CD14-positive monocyte (primary cell): Measurements from ENCODE around the gene GBA3. TPM values are rescaled to one million over a fixed set of nuclear protein-coding genes. Genes with fewer than 3 reads are reported as not detected.

ENCODE experiments used
- DNase-seq, 3 donors: peaks; one replicate each; pipeline ENCODE4 v3.0.0-alpha.2; 2011 to 2022
- H2AFZ ChIP-seq: 2 replicates; pipeline ENCODE4 v1.6.0; 2012; ENCODE audit warnings: mild to moderate bottlenecking, low read depth, low read length, inconsistent platforms; ENCODE audit not compliant: insufficient read depth, poor library complexity, severe bottlenecking
- H3K27ac ChIP-seq, 2 donors: 1 replicate in 1 of 2; 2 replicates in 1 of 2; pipeline ENCODE4 v1.5.1; 2012 to 2013; ENCODE audit warnings: low read length in 2 of 2, control low read depth in 1 of 2, inconsistent platforms in 1 of 2, low read depth in 1 of 2, mild to moderate bottlenecking in 1 of 2
- H3K27me3 ChIP-seq, 2 donors: one replicate each; pipeline versions ENCODE4 v1.6.0 to v1.6.1; 2011 to 2013; ENCODE audit warnings: low read length in 2 of 2; ENCODE audit not compliant: control insufficient read depth in 2 of 2, insufficient read depth in 2 of 2
- H3K36me3 ChIP-seq, 2 donors: replicated peaks in 1 of 2; 1 replicate in 1 of 2; 2 replicates in 1 of 2; pipeline versions ENCODE4 v1.5.1 to v1.6.1; 2012 to 2013; ENCODE audit warnings: low read length in 2 of 2, control low read depth in 1 of 2, inconsistent platforms in 1 of 2, mild to moderate bottlenecking in 1 of 2; ENCODE audit not compliant: insufficient read depth in 2 of 2, control insufficient read depth in 1 of 2
- H3K4me1 ChIP-seq, 2 donors: 1 replicate in 1 of 2; 2 replicates in 1 of 2; pipeline versions ENCODE4 v1.5.1 to v1.6.1; 2012 to 2013; ENCODE audit warnings: low read length in 2 of 2, control low read depth in 1 of 2, inconsistent platforms in 1 of 2, mild to moderate bottlenecking in 1 of 2, moderate library complexity in 1 of 2; ENCODE audit not compliant: insufficient read depth in 2 of 2, control insufficient read depth in 1 of 2
- H3K4me2 ChIP-seq: replicated peaks from 2 replicates; pipeline ENCODE3; 2012; ENCODE audit warnings: low read length, moderate library complexity, mild to moderate bottlenecking; ENCODE audit not compliant: poor library complexity, severe bottlenecking; ENCODE audit errors: extremely low read depth
- H3K4me3 ChIP-seq, 3 experiments: fragments of 200-600 bp in 1 of 3; sonication (generic) in 1 of 3; replicated peaks in 1 of 3; 1 replicate in 2 of 3; 2 replicates in 1 of 3; pipeline ENCODE4 v1.5.1; 2011 to 2013; ENCODE audit warnings: low read length in 3 of 3, mild to moderate bottlenecking in 3 of 3, control low read depth in 2 of 3, low read depth in 2 of 3, inconsistent platforms in 1 of 3, moderate library complexity in 1 of 3
- H3K79me2 ChIP-seq: 2 replicates; pipeline ENCODE4 v1.6.0; 2012; ENCODE audit warnings: mild to moderate bottlenecking, control low read depth, inconsistent platforms, low read length, moderate library complexity; ENCODE audit not compliant: insufficient read depth
- H3K9ac ChIP-seq: 2 replicates; pipeline ENCODE4 v1.6.0; 2017; ENCODE audit warnings: low read length, mild to moderate bottlenecking; ENCODE audit not compliant: insufficient read depth, poor library complexity, severe bottlenecking
- H3K9me3 ChIP-seq, 2 donors: replicated peaks in 1 of 2; 1 replicate in 1 of 2; 2 replicates in 1 of 2; pipeline versions ENCODE4 v1.5.1 to v1.6.1; 2012 to 2013; ENCODE audit warnings: low read length in 2 of 2, control low read depth in 1 of 2; ENCODE audit not compliant: control insufficient read depth in 1 of 2, insufficient read depth in 1 of 2
- H4K20me1 ChIP-seq: 2 replicates; pipeline ENCODE4 v1.6.0; 2012; ENCODE audit warnings: mild to moderate bottlenecking, low read length, control low read depth, moderate library complexity; ENCODE audit not compliant: insufficient read depth
- H3K27ac Mint-ChIP-seq, 7 donors: one replicate each; pipeline ENCODE4 v1.8.0; 2020; ENCODE audit warnings: mild to moderate bottlenecking in 7 of 7, mixed read lengths in 7 of 7, moderate library complexity in 6 of 7, inconsistent platforms in 2 of 7
- H3K27me3 Mint-ChIP-seq, 3 donors: one replicate each; pipeline ENCODE4 v1.8.0; 2021 to 2022; ENCODE audit warnings: low read depth in 3 of 3, mild to moderate bottlenecking in 3 of 3, mixed read lengths in 3 of 3, moderate library complexity in 3 of 3, inconsistent platforms in 1 of 3
- H3K36me3 Mint-ChIP-seq, 2 donors: one replicate each; pipeline ENCODE4 v1.8.0; 2020; ENCODE audit warnings: mixed read lengths in 2 of 2, inconsistent platforms in 1 of 2, mild to moderate bottlenecking in 1 of 2
- H3K4me1 Mint-ChIP-seq: one replicate; pipeline ENCODE4 v1.8.0; 2020; ENCODE audit warnings: mild to moderate bottlenecking, mixed read lengths
- H3K4me3 Mint-ChIP-seq, 2 donors: one replicate each; pipeline ENCODE4 v1.8.0; 2020; ENCODE audit warnings: mild to moderate bottlenecking in 2 of 2, mixed read lengths in 2 of 2, moderate library complexity in 1 of 2
- H3K9me3 Mint-ChIP-seq, 7 donors: one replicate each; pipeline ENCODE4 v1.8.0; 2020 to 2022; ENCODE audit warnings: mixed read lengths in 7 of 7, mild to moderate bottlenecking in 6 of 7, moderate library complexity in 6 of 7, inconsistent platforms in 2 of 7
- CTCF ChIP-seq: fragments of 200-600 bp; IDR thresholded peaks from one replicate; pipeline ENCODE4 v1.8.0; 2022; ENCODE audit warnings: antibody characterized with exemption, mild to moderate bottlenecking
- WGBS: methylation state at CpG from one replicate; pipeline ENCODE4 v1.1.5; 2013; ENCODE audit warnings: missing lambda C conversion rate; ENCODE audit not compliant: insufficient coverage; 5-methylcytosine and 5-hydroxymethylcytosine counted together
- intact Hi-C, 2 donors: fragments of 100-400 bp; cut with micrococcal nuclease; formaldehyde crosslinking; loops; one replicate each; pipeline versions ENCODE4 v1.15.0 to v1.15.1; 2023
- polyA plus RNA-seq, 3 donors: library from polyadenylated mRNA; depleted of rRNA in 1 of 3; unstranded in 2 of 3; stranded (reverse) in 1 of 3; fragments of 300-500 nt in 2 of 3; fragments of >200 nt in 1 of 3; fragmentation: Illumina TruSeq in 2 of 3; gene quantifications; 1 replicate in 2 of 3; 2 replicates in 1 of 3; pipeline ENCODE4 v1.2.3, GENCODE V29; 2012 to 2021

The GBA3 gene
- polyA plus RNA-seq, 3 donors: not detected

GRCh38 chr4:22661443-22661842, 31.3 kb upstream of the GBA3 start:
- TF ChIP-seq CTCF: no peak
- H3K27me3 Mint-ChIP-seq: no peaks in the 10 kb centered on the region
- Histone ChIP-seq H3K79me2 (no peaks in the 10 kb centered on the region), H3K27ac (no peak overlapping the region), H2AFZ (no peak overlapping the region), H4K20me1 (no peaks in the 10 kb centered on the region), H3K4me3 (no peak overlapping the region), H3K4me2 (no peak overlapping the region), H3K36me3 (no peaks in the 10 kb centered on the region), H3K9ac (no peak overlapping the region), H3K27me3 (no peaks in the 10 kb centered on the region), H3K9me3 (no peaks in the 10 kb centered on the region), H3K4me1 (no peaks in the 10 kb centered on the region)
- intact Hi-C loops: no loop called here
- H3K27ac Mint-ChIP-seq: no peak overlapping the region
- DNase-seq: no peak
- H3K4me3 Mint-ChIP-seq: no peak overlapping the region
- 100% methylated on average over 4 of the region's 6 CpGs for WGBS
- H3K4me1 Mint-ChIP-seq: no peaks in the 10 kb centered on the region
- H3K9me3 Mint-ChIP-seq: peaks cover 0 to 9% (median 2%) of the 10 kb centered on the region in 7 donors
- H3K36me3 Mint-ChIP-seq: no peaks in the 10 kb centered on the region

GRCh38 chr4:22667332-22667940, 25.3 kb upstream of the GBA3 start:
- intact Hi-C loops: no loop called here
- DNase-seq: no peak
- no peaks in the 10 kb centered on the region for H3K27me3 Mint-ChIP-seq
- H3K9me3 Mint-ChIP-seq: peaks cover 0 to 4% (median 2%) of the 10 kb centered on the region in 7 donors
- H3K4me3 Mint-ChIP-seq: no peak overlapping the region
- no peaks in the 10 kb centered on the region for H4K20me1 ChIP-seq
- TF ChIP-seq CTCF: no peak
- no peak overlapping the region for H3K27ac ChIP-seq
- H3K27me3 ChIP-seq: no peaks in the 10 kb centered on the region
- no peaks in the 10 kb centered on the region for H3K79me2 ChIP-seq
- no peaks in the 10 kb centered on the region for H3K9me3 ChIP-seq
- H3K36me3 ChIP-seq: no peaks in the 10 kb centered on the region
- no peaks in the 10 kb centered on the region for H3K36me3 Mint-ChIP-seq
- H3K9ac ChIP-seq: no peak overlapping the region
- peaks cover 0 to 7% of the 10 kb centered on the region in 2 donors for H3K4me1 ChIP-seq
- no peak overlapping the region for H2AFZ ChIP-seq
- no CpG with 5 or more reads among the region's 3 CpGs for WGBS
- H3K4me1 Mint-ChIP-seq: peaks cover 10% of the 10 kb centered on the region
- no peak overlapping the region for H3K4me3 ChIP-seq
- H3K27ac Mint-ChIP-seq: no peak overlapping the region
- no peak overlapping the region for H3K4me2 ChIP-seq
